Neuronal stem cell (in vitro differentiated cells): ENCODE results near the gene ELMO1. TPM values are rescaled to one million over a fixed set of nuclear protein-coding genes. Genes with fewer than 3 reads are reported as not detected.

Experiments used
- DNase-seq: peaks from one replicate; pipeline ENCODE4 v3.0.0-alpha.2; 2013; ENCODE audit warnings: low spot score
- H2AFZ ChIP-seq: one replicate; pipeline ENCODE4 v1.6.1; 2013; ENCODE audit warnings: mild to moderate bottlenecking, low read length, inconsistent platforms
- H2AK5ac ChIP-seq: 2 replicates; pipeline ENCODE4 v1.6.1; 2013; ENCODE audit warnings: low read depth, mild to moderate bottlenecking, inconsistent platforms, low read length, moderate library complexity, mixed read lengths
- H2BK120ac ChIP-seq: 2 replicates; pipeline ENCODE4 v1.6.1; 2013; ENCODE audit warnings: low read depth, mild to moderate bottlenecking, inconsistent platforms, low read length, moderate library complexity, mixed read lengths
- H2BK12ac ChIP-seq: one replicate; pipeline ENCODE4 v1.6.1; 2013; ENCODE audit warnings: low read length, inconsistent platforms
- H2BK15ac ChIP-seq: 2 replicates; pipeline ENCODE4 v1.6.1; 2013; ENCODE audit warnings: mild to moderate bottlenecking, low read length, inconsistent platforms, mixed read lengths
- H2BK5ac ChIP-seq: one replicate; pipeline ENCODE4 v1.6.1; 2013; ENCODE audit warnings: inconsistent platforms, mild to moderate bottlenecking, low read length, moderate library complexity
- H3K14ac ChIP-seq: one replicate; pipeline ENCODE4 v1.6.1; 2013; ENCODE audit warnings: low read length, inconsistent platforms
- H3K18ac ChIP-seq: 2 replicates; pipeline ENCODE4 v1.6.1; 2013; ENCODE audit warnings: low read length, inconsistent platforms
- H3K23ac ChIP-seq: 2 replicates; pipeline ENCODE4 v1.6.1; 2013; ENCODE audit warnings: low read depth, mild to moderate bottlenecking, mixed read lengths, low read length, inconsistent platforms; ENCODE audit not compliant: poor library complexity
- H3K27ac ChIP-seq: replicated peaks from 3 replicates; pipeline ENCODE4 v1.5.1; 2013; ENCODE audit warnings: low read length, inconsistent platforms
- H3K27me3 ChIP-seq, 3 experiments: 2 replicates each; pipeline ENCODE4 v1.6.1; 2013; ENCODE audit warnings: low read length in 3 of 3, mild to moderate bottlenecking in 2 of 3, inconsistent platforms in 1 of 3, low read depth in 1 of 3, mixed read lengths in 1 of 3, moderate library complexity in 1 of 3; ENCODE audit not compliant: control insufficient read depth in 3 of 3, insufficient read depth in 3 of 3
- H3K36me3 ChIP-seq, 2 donors: replicated peaks in 1 of 2; 2 replicates each; pipeline ENCODE4 v1.6.1; 2013; ENCODE audit warnings: low read length in 2 of 2; ENCODE audit not compliant: control insufficient read depth in 2 of 2, insufficient read depth in 2 of 2
- H3K4ac ChIP-seq: 2 replicates; pipeline ENCODE4 v1.6.1; 2013; ENCODE audit warnings: inconsistent platforms, mild to moderate bottlenecking, low read length, moderate library complexity
- H3K4me1 ChIP-seq, 2 donors: 1 replicate in 1 of 2; 2 replicates in 1 of 2; pipeline ENCODE4 v1.6.1; 2013; ENCODE audit warnings: low read length in 2 of 2, low read depth in 1 of 2; ENCODE audit not compliant: control insufficient read depth in 2 of 2, insufficient read depth in 1 of 2
- H3K4me2 ChIP-seq: one replicate; pipeline ENCODE4 v1.6.1; 2013; ENCODE audit warnings: mild to moderate bottlenecking, low read length, inconsistent platforms; ENCODE audit not compliant: insufficient read depth, poor library complexity, severe bottlenecking
- H3K4me3 ChIP-seq, 2 donors: 2 replicates each; pipeline ENCODE4 v1.5.1; 2013; ENCODE audit warnings: low read length in 2 of 2, mild to moderate bottlenecking in 2 of 2, inconsistent platforms in 1 of 2, moderate library complexity in 1 of 2
- H3K79me1 ChIP-seq: one replicate; pipeline ENCODE4 v1.6.1; 2013; ENCODE audit warnings: low read depth, mild to moderate bottlenecking, inconsistent platforms, low read length, moderate library complexity
- H3K9ac ChIP-seq: one replicate; pipeline ENCODE4 v1.6.1; 2013; ENCODE audit warnings: mild to moderate bottlenecking, low read depth, low read length, inconsistent platforms; ENCODE audit not compliant: poor library complexity
- H3K9me3 ChIP-seq, 2 donors: replicated peaks in 1 of 2; 2 replicates each; pipeline versions ENCODE3 to v1.6.1; 2013; ENCODE audit warnings: low read length in 2 of 2, mild to moderate bottlenecking in 2 of 2, inconsistent platforms in 1 of 2, low read depth in 1 of 2, mixed read lengths in 1 of 2, moderate library complexity in 1 of 2; ENCODE audit not compliant: control insufficient read depth in 2 of 2, insufficient read depth in 1 of 2
- H4K8ac ChIP-seq: one replicate; pipeline ENCODE4 v1.6.1; 2013; ENCODE audit warnings: low read depth, mild to moderate bottlenecking, inconsistent platforms, low read length, moderate library complexity
- H4K91ac ChIP-seq: one replicate; pipeline ENCODE4 v1.6.1; 2013; ENCODE audit warnings: low read length, low read depth, mild to moderate bottlenecking, inconsistent platforms; ENCODE audit not compliant: poor library complexity
- WGBS, 2 donors: extraction: QIAGEN DNeasy Blood & Tissue Kit; methylation state at CpG; one replicate each; pipeline ENCODE4 v1.1.7; 2013; ENCODE audit warnings: missing lambda C conversion rate in 2 of 2, mixed read lengths in 1 of 2; ENCODE audit not compliant: insufficient read length in 2 of 2, insufficient replicate concordance in 1 of 2; ENCODE audit errors: extremely low coverage in 2 of 2; 5-methylcytosine and 5-hydroxymethylcytosine counted together
- polyA plus RNA-seq, 2 experiments: library from polyadenylated mRNA; stranded (reverse); fragments of 200-250 nt; gene quantifications; one replicate each; pipeline ENCODE4 v1.2.3, GENCODE V29; 2013

ELMO1 gene
- polyA plus RNA-seq (2013, experiment 1 of 2) = 8.2 TPM
- 7.3 TPM for polyA plus RNA-seq (2013, experiment 2 of 2)

- H3K9me3 ChIP-seq = peaks cover 0 to 4% of the 10 kb centered on the region in 2 donors
- no peaks in the 10 kb centered on the region for H3K36me3 ChIP-seq
- peak within 1 kb of the TSS; percentile 60 for H2AK5ac ChIP-seq
- peak within 1 kb of the TSS; percentile 94 for H3K4me2 ChIP-seq
- peak within 1 kb of the TSS; percentile 69 for H2BK120ac ChIP-seq
- peak within 1 kb of the TSS; percentile 61 for H3K23ac ChIP-seq
- H3K18ac ChIP-seq = peak within 1 kb of the TSS; percentile 99
- H3K4ac ChIP-seq = peak within 1 kb of the TSS; percentile 23
- peak within 1 kb of the TSS; percentile 86 for H2BK12ac ChIP-seq
- peak within 1 kb of the TSS; percentile 75 to 92 for H3K4me3 ChIP-seq
- no CpG with 5 or more reads among the region's 56 CpGs for WGBS, 2 donors
- H3K79me1 ChIP-seq = no peaks in the 10 kb centered on the region
- peak within 1 kb of the TSS; percentile 97 for H2BK15ac ChIP-seq
- peak within 1 kb of the TSS; percentile 89 for H2BK5ac ChIP-seq
- H4K8ac ChIP-seq = no peak within 1 kb of the TSS
- peak within 1 kb of the TSS; percentile 93 for H3K9ac ChIP-seq
- H2AFZ ChIP-seq = peak within 1 kb of the TSS; percentile 91
- DNase-seq = peak; percentile 76
- H3K14ac ChIP-seq = peak within 1 kb of the TSS; percentile 95
- H4K91ac ChIP-seq = no peak within 1 kb of the TSS
- H3K4me1 ChIP-seq = peaks cover 5 to 11% of the 10 kb centered on the region in 2 donors
- H3K27ac ChIP-seq = peak within 1 kb of the TSS; percentile 88
- H3K27me3 ChIP-seq = peaks cover 0 to 11% (median 3%) of the 10 kb centered on the region in 3 experiments
Measured at GRCh38 chr7:37448636-37449361, at the start of gene ELMO1. Gene ELMO1 (minus strand): TSS chr7:37448864. CDS start chr7:37342690, 106,174 bp downstream.

- no peaks in the 10 kb centered on the region for H3K9me3 ChIP-seq
- no peak overlapping the region for H2AFZ ChIP-seq
- DNase-seq = no peak
- H4K8ac ChIP-seq = no peak overlapping the region
- no peak overlapping the region for H3K4ac ChIP-seq
- H3K9ac ChIP-seq = no peak overlapping the region
- H3K27me3 ChIP-seq = no peaks in the 10 kb centered on the region
- no peak overlapping the region for H2BK15ac ChIP-seq
- no peak overlapping the region for H3K4me3 ChIP-seq
- no peak overlapping the region for H4K91ac ChIP-seq
- H3K18ac ChIP-seq = no peak overlapping the region
- H3K79me1 ChIP-seq = no peaks in the 10 kb centered on the region
- H3K27ac ChIP-seq = no peak overlapping the region
- no peak overlapping the region for H3K23ac ChIP-seq
- H2BK12ac ChIP-seq = no peak overlapping the region
- no peaks in the 10 kb centered on the region for H3K36me3 ChIP-seq
- H3K14ac ChIP-seq = no peak overlapping the region
- H2BK5ac ChIP-seq = no peak overlapping the region
- no peak overlapping the region for H2BK120ac ChIP-seq
- no peak overlapping the region for H2AK5ac ChIP-seq
- H3K4me1 ChIP-seq = no peaks in the 10 kb centered on the region
- no peak overlapping the region for H3K4me2 ChIP-seq
- no CpG with 5 or more reads among the region's 6 CpGs for WGBS, 2 donors
Measured at GRCh38 chr7:37497576-37497975, 48.9 kb upstream of the ELMO1 start.

GRCh38 chr7:37495574-37496184 lies 47.0 kb upstream of the ELMO1 start:
- H3K9ac ChIP-seq = no peak overlapping the region
- no peak overlapping the region for H2AK5ac ChIP-seq
- no peak overlapping the region for H3K4me2 ChIP-seq
- H3K14ac ChIP-seq = no peak overlapping the region
- H3K27me3 ChIP-seq = no peaks in the 10 kb centered on the region
- no peak overlapping the region for H3K4ac ChIP-seq
- H3K18ac ChIP-seq = no peak overlapping the region
- no peak overlapping the region for H2AFZ ChIP-seq
- peaks cover 0 to 6% of the 10 kb centered on the region in 2 donors for H3K9me3 ChIP-seq
- no CpG with 5 or more reads among the region's 4 CpGs for WGBS, 2 donors
- no peak overlapping the region for H3K27ac ChIP-seq
- H4K8ac ChIP-seq = no peak overlapping the region
- H2BK5ac ChIP-seq = no peak overlapping the region
- H3K4me1 ChIP-seq = no peaks in the 10 kb centered on the region
- no peak overlapping the region for H2BK120ac ChIP-seq
- DNase-seq = no peak
- no peaks in the 10 kb centered on the region for H3K36me3 ChIP-seq
- H3K23ac ChIP-seq = no peak overlapping the region
- H3K4me3 ChIP-seq = no peak overlapping the region
- no peaks in the 10 kb centered on the region for H3K79me1 ChIP-seq
- no peak overlapping the region for H2BK12ac ChIP-seq
- no peak overlapping the region for H2BK15ac ChIP-seq
- no peak overlapping the region for H4K91ac ChIP-seq

GRCh38 chr7:37494926-37495325 lies 46.3 kb upstream of the ELMO1 start:
- Histone ChIP-seq H3K4ac (no peak overlapping the region), H3K27me3 (no peaks in the 10 kb centered on the region), H2BK15ac (no peak overlapping the region), H3K27ac (no peak overlapping the region), H2BK120ac (no peak overlapping the region), H2AK5ac (no peak overlapping the region), H3K9ac (no peak overlapping the region), H4K91ac (no peak overlapping the region), H3K18ac (no peak overlapping the region), H3K79me1 (no peaks in the 10 kb centered on the region), H3K36me3 (no peaks in the 10 kb centered on the region), H3K23ac (no peak overlapping the region), H3K4me3 (no peak overlapping the region), H3K14ac (no peak overlapping the region), H2AFZ (peak overlapping the region; percentile 15), H2BK12ac (no peak overlapping the region), H3K9me3 (peaks cover 0 to 6% of the 10 kb centered on the region in 2 donors), H2BK5ac (no peak overlapping the region), H3K4me2 (no peak overlapping the region), H3K4me1 (no peaks in the 10 kb centered on the region), H4K8ac (no peak overlapping the region)
- no peak for DNase-seq
- WGBS, 2 donors = no CpG with 5 or more reads among the region's 2 CpGs
